WTC11 (cell line): ENCODE data around the gene AGPAT3. TPM values are rescaled to one million over a fixed set of nuclear protein-coding genes. Genes with fewer than 3 reads are reported as not detected.

Experiments
- ATAC-seq: fragments of 200-7000 bp; cut with Tn5 transposase; 2 replicates; pipeline ENCODE4 v1.10.0; 2021; ENCODE audit warnings: mild to moderate bottlenecking, moderate library complexity
- CTCF ChIA-PET: fragments of 300-600 bp; sonication (Branson Sonifier 250); formaldehyde crosslinking; loops from one replicate; lab custom pipeline; 2021; ENCODE audit warnings: antibody characterized with exemption; lab: Charles Lee
- POLR2A ChIA-PET: fragments of 350-600 bp; sonication (Branson Sonifier 250); formaldehyde crosslinking; loops from one replicate; lab custom pipeline; 2021; ENCODE audit warnings: antibody characterized with exemption; lab: Charles Lee
- DNase-seq: peaks from one replicate; pipeline ENCODE4 v3.0.0; 2021; ENCODE audit warnings: low spot score
- H3K27ac Mint-ChIP-seq: 2 replicates; pipeline ENCODE4 v1.8.0; 2021; ENCODE audit warnings: mixed read lengths
- H3K27me3 Mint-ChIP-seq: 2 replicates; pipeline ENCODE4 v1.8.0; 2021; ENCODE audit warnings: low read depth, mild to moderate bottlenecking, moderate library complexity, mixed read lengths
- H3K36me3 Mint-ChIP-seq: 2 replicates; pipeline ENCODE4 v1.8.0; 2021; ENCODE audit warnings: mixed read lengths
- H3K4me1 Mint-ChIP-seq: 2 replicates; pipeline ENCODE4 v1.8.0; 2022; ENCODE audit warnings: mixed read lengths
- H3K4me3 Mint-ChIP-seq: 2 replicates; pipeline ENCODE4 v1.8.0; 2021; ENCODE audit warnings: mild to moderate bottlenecking, moderate library complexity, mixed read lengths
- H3K9me3 Mint-ChIP-seq: 2 replicates; pipeline ENCODE4 v1.8.0; 2021; ENCODE audit warnings: mixed read lengths
- ATF2 ChIP-seq: sonication (generic); formaldehyde crosslinking; IDR thresholded peaks from 2 replicates; pipeline ENCODE4 v1.8.1; 2022; ENCODE audit warnings: low read depth, missing genetic modification reagents, borderline replicate concordance
- ATF3 ChIP-seq: sonication (generic); formaldehyde crosslinking; conservative IDR thresholded peaks from 2 replicates; pipeline ENCODE4 v1.8.1; 2022; ENCODE audit warnings: mild to moderate bottlenecking, missing genetic modification reagents
- ESRRA ChIP-seq: sonication (generic); formaldehyde crosslinking; IDR thresholded peaks from 2 replicates; pipeline ENCODE4 v1.8.1; 2022; ENCODE audit warnings: mild to moderate bottlenecking, missing genetic modification reagents, borderline replicate concordance
- FOXK1 ChIP-seq: sonication (generic); formaldehyde crosslinking; IDR thresholded peaks from 2 replicates; pipeline ENCODE4 v1.8.0; 2022; ENCODE audit warnings: mild to moderate bottlenecking, moderate library complexity, missing genetic modification reagents
- FOXP1 ChIP-seq: sonication (generic); formaldehyde crosslinking; IDR thresholded peaks from 2 replicates; pipeline ENCODE4 v1.8.0; 2022; ENCODE audit warnings: missing genetic modification reagents, mild to moderate bottlenecking, moderate library complexity, borderline replicate concordance
- FOXP4 ChIP-seq: sonication (generic); formaldehyde crosslinking; IDR thresholded peaks from 2 replicates; pipeline ENCODE4 v1.8.0; 2022; ENCODE audit warnings: mild to moderate bottlenecking, missing genetic modification reagents
- GRHL2 ChIP-seq: fragments of 250-450 bp; sonication (Bioruptor Pico); IDR thresholded peaks from 2 replicates; pipeline ENCODE4 v1.8.0; 2022; ENCODE audit warnings: mild to moderate bottlenecking, moderate library complexity; ENCODE audit not compliant: insufficient replicate concordance, severe bottlenecking
- NFATC4 ChIP-seq: fragments of 250-450 bp; sonication (Bioruptor Pico); IDR thresholded peaks from 2 replicates; pipeline ENCODE4 v1.9.0; 2021; ENCODE audit warnings: mild to moderate bottlenecking
- NFE2L1 ChIP-seq: sonication (generic); formaldehyde crosslinking; IDR thresholded peaks from 2 replicates; pipeline ENCODE4 v1.8.1; 2023; ENCODE audit warnings: missing genetic modification reagents
- NFYB ChIP-seq: sonication (generic); formaldehyde crosslinking; conservative IDR thresholded peaks from 2 replicates; pipeline ENCODE4 v1.8.0; 2022; ENCODE audit warnings: low read depth, missing genetic modification reagents
- PRRX2 ChIP-seq: fragments of 250-450 bp; sonication (Bioruptor Pico); IDR thresholded peaks from 2 replicates; pipeline ENCODE4 v1.8.0; 2021; ENCODE audit warnings: mild to moderate bottlenecking
- RORB ChIP-seq: fragments of 250-450 bp; sonication (Bioruptor Pico); IDR thresholded peaks from 2 replicates; pipeline ENCODE4 v1.9.0; 2021; ENCODE audit warnings: mild to moderate bottlenecking
- SMAD4 ChIP-seq: sonication (generic); formaldehyde crosslinking; IDR thresholded peaks from 2 replicates; pipeline ENCODE4 v1.8.0; 2022; ENCODE audit warnings: mild to moderate bottlenecking, missing genetic modification reagents
- SP1 ChIP-seq: sonication (generic); formaldehyde crosslinking; conservative IDR thresholded peaks from 2 replicates; pipeline ENCODE4 v1.8.1; 2022; ENCODE audit warnings: missing genetic modification reagents
- TEAD1 ChIP-seq: sonication (generic); formaldehyde crosslinking; IDR thresholded peaks from 2 replicates; pipeline ENCODE4 v1.8.0; 2022; ENCODE audit warnings: mild to moderate bottlenecking, missing genetic modification reagents
- TEAD4 ChIP-seq: sonication (generic); formaldehyde crosslinking; IDR thresholded peaks from 2 replicates; pipeline ENCODE4 v1.8.0; 2022; ENCODE audit warnings: mild to moderate bottlenecking, missing genetic modification reagents
- USF2 ChIP-seq: sonication (generic); formaldehyde crosslinking; IDR thresholded peaks from 2 replicates; pipeline ENCODE4 v1.8.1; 2023; ENCODE audit warnings: mild to moderate bottlenecking, missing genetic modification reagents, moderate library complexity
- ZNF219 ChIP-seq: sonication (generic); formaldehyde crosslinking; IDR thresholded peaks from 2 replicates; pipeline ENCODE4 v1.8.0; 2023; ENCODE audit warnings: missing genetic modification reagents, mild to moderate bottlenecking, borderline replicate concordance
- ZNF232 ChIP-seq: sonication (generic); formaldehyde crosslinking; IDR thresholded peaks from 2 replicates; pipeline ENCODE4 v1.8.0; 2022; ENCODE audit warnings: mild to moderate bottlenecking, missing genetic modification reagents
- ZNF263 ChIP-seq: sonication (generic); formaldehyde crosslinking; IDR thresholded peaks from 2 replicates; pipeline ENCODE4 v1.8.1; 2022; ENCODE audit warnings: low read depth, mild to moderate bottlenecking, moderate library complexity, missing genetic modification reagents
- total RNA-seq: library from RNA; stranded (reverse); gene quantifications from 3 replicates; pipeline ENCODE4 v1.2.3, GENCODE V29; 2021
- TF ChIP-seq, protein P1 (sequence below): sonication (generic); formaldehyde crosslinking; IDR thresholded peaks from 2 replicates; pipeline ENCODE4 v1.8.0; 2022; ENCODE audit warnings: mild to moderate bottlenecking, missing genetic modification reagents

Gene AGPAT3
- total RNA-seq, 1 experiment from 2014 or later = 5.6 TPM

DNA sequence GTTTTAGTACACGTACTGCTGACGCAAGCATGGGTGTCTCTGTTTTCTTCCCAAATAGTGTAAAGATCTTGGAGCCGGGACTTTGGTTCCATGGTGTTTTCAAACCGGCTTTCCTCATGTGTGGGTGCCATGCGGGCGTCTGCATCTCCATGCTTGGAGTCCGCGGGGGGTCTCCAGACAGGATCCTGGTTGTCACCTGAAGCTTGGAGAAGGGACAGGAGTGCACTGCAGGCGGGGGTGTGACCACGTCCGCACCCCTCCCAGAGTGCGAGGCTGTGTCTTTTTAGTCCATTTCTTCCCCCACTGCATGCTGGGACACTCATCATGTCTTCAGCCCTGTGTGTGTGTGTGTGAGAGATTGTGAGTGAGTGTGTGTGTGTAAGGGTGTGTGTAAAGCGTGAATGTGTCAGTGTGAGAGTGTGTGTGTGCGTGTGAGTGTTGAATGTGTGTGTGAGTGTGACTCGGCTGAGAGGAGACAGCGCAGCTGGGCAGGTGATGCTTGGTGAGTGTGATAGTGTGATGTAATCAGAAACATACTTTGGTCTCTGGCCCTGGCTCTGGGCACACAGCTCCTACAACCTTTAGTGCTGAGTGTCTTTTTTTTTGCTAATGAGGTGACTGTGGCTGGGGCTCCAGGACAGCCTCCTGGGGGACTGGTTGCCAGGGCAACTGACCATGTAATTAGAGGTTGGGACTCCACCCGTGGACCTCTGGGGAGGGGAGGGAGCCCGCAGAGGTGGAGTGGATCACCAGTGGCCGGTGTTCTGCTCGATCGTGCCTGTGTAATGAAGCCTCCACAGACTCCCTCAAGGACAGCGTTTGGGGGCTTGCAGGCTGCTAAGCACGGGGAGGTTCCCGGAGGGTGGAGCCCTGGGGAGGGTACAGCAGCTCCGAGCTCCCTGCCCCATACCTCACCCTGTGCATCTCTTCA, 55.1 kb downstream of the AGPAT3 start (continued):
- TF ChIP-seq USF2 (CRISPR knock-in tag) (no peak), NFE2L1 (CRISPR knock-in tag) (no peak), TEAD1 (CRISPR knock-in tag) (no peak), SMAD4 (no peak), ZNF219 (CRISPR knock-in tag) (no peak), ZNF232 (no peak), ESRRA (CRISPR knock-in tag) (no peak), ATF3 (CRISPR knock-in tag) (no peak), TEAD4 (no peak)

- DNase-seq (no peak), ATAC-seq (no peak)
- no peaks in the 10 kb centered on the region for H3K27me3 Mint-ChIP-seq
- H3K4me3 Mint-ChIP-seq = no peak overlapping the region
- no peaks in the 10 kb centered on the region for H3K9me3 Mint-ChIP-seq
- TF ChIP-seq NFATC4 = no peak
- no peak for TF ChIP-seq FOXK1 (CRISPR knock-in tag)
- TF ChIP-seq FOXP4 (CRISPR knock-in tag) = no peak
- TF ChIP-seq, all 79 proteins: peak for 0
- Mint-ChIP-seq H3K27ac (peak overlapping the region; percentile 72; the same call in 1 of the 2 replicates), H3K36me3 (no peaks in the 10 kb centered on the region), H3K4me1 (peaks cover 34% of the 10 kb centered on the region)
- CTCF ChIA-PET = interaction anchor here (1.0 to 4.0 kb wide), 2 partner anchors 17 to 20 kb away, joined by 5 to 16 read pairs; no protein-coding TSS in a partner anchor
- POLR2A ChIA-PET = no interaction called here
Observed at GRCh38 chr21:43921571-43921978, 56.6 kb downstream of the AGPAT3 start.

GRCh38 chr21:43921979-43922945, 57.2 kb downstream of the AGPAT3 start:
- TF ChIP-seq PRRX2 (CRISPR knock-in tag) = no peak
- no peak for TF ChIP-seq SP1
- TF ChIP-seq RORB (CRISPR knock-in tag) = no peak
- TF ChIP-seq ZNF263 (CRISPR knock-in tag) = no peak
- no peak for TF ChIP-seq GRHL2 (CRISPR knock-in tag)
- no peak for TF ChIP-seq NFYB (CRISPR knock-in tag)
- no peak for TF ChIP-seq ATF3 (CRISPR knock-in tag)
- no peak for TF ChIP-seq FOXP1 (CRISPR knock-in tag)
- no peak for TF ChIP-seq SMAD4
- no peak for TF ChIP-seq ATF2 (CRISPR knock-in tag)
- TF ChIP-seq, protein P1, sequence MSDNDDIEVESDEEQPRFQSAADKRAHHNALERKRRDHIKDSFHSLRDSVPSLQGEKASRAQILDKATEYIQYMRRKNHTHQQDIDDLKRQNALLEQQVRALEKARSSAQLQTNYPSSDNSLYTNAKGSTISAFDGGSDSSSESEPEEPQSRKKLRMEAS (CRISPR knock-in tag) = no peak
- Mint-ChIP-seq H3K9me3 (no peaks in the 10 kb centered on the region), H3K27me3 (no peaks in the 10 kb centered on the region), H3K27ac (peak overlapping the region; percentile 72), H3K4me1 (peaks cover 34% of the 10 kb centered on the region), H3K36me3 (no peaks in the 10 kb centered on the region), H3K4me3 (no peak overlapping the region)
- DNase-seq = no peak
- ChIA-PET POLR2A (no interaction called here), CTCF (interaction anchor here (1.0 to 4.0 kb wide), 2 partner anchors 16 to 19 kb away, joined by 5 to 16 read pairs; no protein-coding TSS in a partner anchor)
- peak; percentile 25 for ATAC-seq
